HFF-Myc (cell line): ENCODE data around the gene UBE2QL1.

ENCODE experiments used
- DNase-seq: peaks from one replicate; pipeline ENCODE4 v3.0.0-alpha.2; 2011; ENCODE audit warnings: low read depth; ENCODE audit errors: extremely low read depth
- H3K4me3 ChIP-seq: replicated peaks from 2 replicates; pipeline ENCODE4 v1.5.1; 2011; ENCODE audit warnings: low read depth, mild to moderate bottlenecking, control low read depth, low read length
- TF ChIP-seq, protein P1 (sequence below): IDR thresholded peaks from 2 replicates; pipeline ENCODE4 v1.5.1; 2012; ENCODE audit warnings: mild to moderate bottlenecking, low read depth, low read length, control low read depth; ENCODE audit errors: missing control alignments

UBE2QL1 gene

GRCh38 chr5:6466975-6467567 is 18.4 kb downstream of the UBE2QL1 start:
- DNase-seq: no peak
- H3K4me3 ChIP-seq: no peak overlapping the region
- TF ChIP-seq, protein P1, sequence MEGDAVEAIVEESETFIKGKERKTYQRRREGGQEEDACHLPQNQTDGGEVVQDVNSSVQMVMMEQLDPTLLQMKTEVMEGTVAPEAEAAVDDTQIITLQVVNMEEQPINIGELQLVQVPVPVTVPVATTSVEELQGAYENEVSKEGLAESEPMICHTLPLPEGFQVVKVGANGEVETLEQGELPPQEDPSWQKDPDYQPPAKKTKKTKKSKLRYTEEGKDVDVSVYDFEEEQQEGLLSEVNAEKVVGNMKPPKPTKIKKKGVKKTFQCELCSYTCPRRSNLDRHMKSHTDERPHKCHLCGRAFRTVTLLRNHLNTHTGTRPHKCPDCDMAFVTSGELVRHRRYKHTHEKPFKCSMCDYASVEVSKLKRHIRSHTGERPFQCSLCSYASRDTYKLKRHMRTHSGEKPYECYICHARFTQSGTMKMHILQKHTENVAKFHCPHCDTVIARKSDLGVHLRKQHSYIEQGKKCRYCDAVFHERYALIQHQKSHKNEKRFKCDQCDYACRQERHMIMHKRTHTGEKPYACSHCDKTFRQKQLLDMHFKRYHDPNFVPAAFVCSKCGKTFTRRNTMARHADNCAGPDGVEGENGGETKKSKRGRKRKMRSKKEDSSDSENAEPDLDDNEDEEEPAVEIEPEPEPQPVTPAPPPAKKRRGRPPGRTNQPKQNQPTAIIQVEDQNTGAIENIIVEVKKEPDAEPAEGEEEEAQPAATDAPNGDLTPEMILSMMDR: no peak

GRCh38 chr5:6467591-6467990 is 18.9 kb downstream of the UBE2QL1 start:
- H3K4me3 ChIP-seq: no peak overlapping the region
- TF ChIP-seq, protein P1: no peak
- DNase-seq: no peak

DNA sequence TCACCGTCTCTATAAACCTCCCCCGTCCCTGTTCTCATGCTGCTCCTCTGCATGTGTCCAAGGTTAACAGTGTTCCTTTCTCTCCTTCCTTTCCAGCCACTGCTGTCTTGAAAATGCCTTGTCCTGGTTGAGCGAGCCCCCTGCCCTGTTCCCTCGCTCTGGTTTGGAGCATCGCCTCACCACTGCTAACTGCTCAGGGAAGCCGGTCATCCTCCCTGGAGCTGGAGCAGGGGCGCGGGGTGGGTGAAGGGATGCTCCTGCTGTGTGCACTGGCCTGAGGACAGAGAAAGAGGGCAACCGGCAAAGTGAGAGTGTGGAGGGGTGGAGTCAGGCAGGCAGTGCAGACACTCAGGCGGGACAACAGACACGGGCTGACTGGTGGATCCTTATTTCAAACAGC is 19.4 kb downstream of the UBE2QL1 start:
- TF ChIP-seq, protein P1: no peak
- H3K4me3 ChIP-seq: no peak overlapping the region
- DNase-seq: no peak

GRCh38 chr5:6468870-6469269 is 20.2 kb downstream of the UBE2QL1 start:
- TF ChIP-seq, protein P1: no peak

DNA sequence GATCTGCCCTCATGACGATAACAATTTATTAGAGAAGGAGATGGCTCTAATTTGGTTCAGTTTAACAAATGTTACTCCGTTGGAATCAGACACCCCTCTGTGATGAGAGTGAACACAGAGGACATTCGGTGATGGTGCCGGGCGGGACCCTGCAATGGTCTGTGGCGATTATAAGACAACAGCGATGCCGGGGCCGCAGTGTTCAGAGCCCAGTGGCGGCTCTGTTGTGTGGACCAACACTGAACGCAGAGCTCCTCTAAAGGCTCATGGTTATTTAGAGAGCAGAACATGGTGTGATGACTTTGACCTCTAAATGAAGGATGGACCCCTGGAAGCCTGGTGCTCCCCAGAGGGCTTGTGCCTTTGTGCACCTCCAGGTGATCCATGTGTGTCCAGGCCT is 21.2 kb downstream of the UBE2QL1 start:
- no peak for DNase-seq
- no peak overlapping the region for H3K4me3 ChIP-seq
- TF ChIP-seq, protein P1: no peak

More at GRCh38 chr5:6468870-6469269, 20.2 kb downstream of the UBE2QL1 start:
- DNase-seq: no peak
- H3K4me3 ChIP-seq: no peak overlapping the region

GRCh38 chr5:6470672-6471071 is 22.0 kb downstream of the UBE2QL1 start:
- no peak overlapping the region for H3K4me3 ChIP-seq
- TF ChIP-seq, protein P1: no peak
- no peak for DNase-seq

DNA sequence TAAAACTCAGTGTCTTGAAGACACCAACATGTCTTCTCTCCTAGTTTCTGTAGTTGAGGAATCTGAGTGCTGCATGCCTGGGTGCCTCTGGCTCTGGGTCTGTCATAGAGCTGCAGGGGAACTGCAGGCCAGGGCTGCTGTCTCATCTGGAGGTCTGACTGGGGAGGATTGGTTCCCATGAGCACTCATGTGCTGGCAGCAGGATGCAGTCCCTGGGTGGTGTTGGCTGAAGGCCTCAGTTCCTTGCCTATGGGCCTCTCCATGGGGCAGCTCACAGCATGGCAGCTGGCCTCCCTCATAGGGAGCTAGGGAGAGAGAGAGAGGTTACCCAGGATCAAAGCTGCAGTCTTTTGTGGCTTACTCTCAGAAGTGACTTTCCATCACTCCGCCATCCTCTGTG is 22.6 kb downstream of the UBE2QL1 start:
- TF ChIP-seq, protein P1: no peak
- no peak for DNase-seq
- no peak overlapping the region for H3K4me3 ChIP-seq
